A549 (cell line): ENCODE data around the gene SUPV3L1. TPM values are rescaled to one million over a fixed set of nuclear protein-coding genes. Genes with fewer than 3 reads are reported as not detected.

Experiments used
- CBX2 ChIP-seq: fragments of 200-600 bp; sonication (generic); IDR thresholded peaks from 2 replicates; pipeline ENCODE4 v1.6.1; 2016; ENCODE audit warnings: low read depth, mild to moderate bottlenecking, borderline replicate concordance
- CEBPB ChIP-seq, 2 experiments: fragments of >200 bp in 1 of 2; sonication (Bioruptor Twin) in 1 of 2; formaldehyde crosslinking in 1 of 2; IDR thresholded peaks; 2 replicates each; pipeline ENCODE4 v1.6.1; 2012 to 2016
- CHD4 ChIP-seq: fragments of 200-600 bp; sonication (generic); IDR thresholded peaks from 2 replicates; pipeline ENCODE4 v1.6.1; 2016; ENCODE audit warnings: antibody characterized with exemption, mild to moderate bottlenecking, borderline replicate concordance
- CTCF ChIP-seq: fragments of >200 bp; sonication (Bioruptor Twin); formaldehyde crosslinking; IDR thresholded peaks from 3 replicates; pipeline ENCODE4 v1.5.1; 2016
- EHMT2 ChIP-seq: fragments of 200-600 bp; sonication (generic); IDR thresholded peaks from 2 replicates; pipeline ENCODE4 v1.6.1; 2016; ENCODE audit warnings: antibody characterized with exemption, low read depth, mild to moderate bottlenecking, moderate library complexity
- ESRRA ChIP-seq: fragments of 150-350 bp; IDR thresholded peaks from 2 replicates; pipeline ENCODE4 v1.6.1; 2014; ENCODE audit warnings: mild to moderate bottlenecking, low read length, borderline replicate concordance
- FOSB ChIP-seq: fragments of 250-450 bp; sonication (Bioruptor Pico); IDR thresholded peaks from 2 replicates; pipeline ENCODE4 v1.5.0; 2020; ENCODE audit warnings: mild to moderate bottlenecking, moderate library complexity
- FOSL2 ChIP-seq, 2 experiments: fragments of 450-650 bp in 1 of 2; fragments of >200 bp in 1 of 2; sonication (Bioruptor Twin) in 1 of 2; formaldehyde crosslinking; IDR thresholded peaks; 2 replicates each; pipeline versions ENCODE4 v1.5.0 to v1.6.1; 2016 to 2020; ENCODE audit warnings: mild to moderate bottlenecking in 1 of 2, moderate library complexity in 1 of 2
- HDAC2 ChIP-seq: fragments of 200-600 bp; sonication (generic); IDR thresholded peaks from 2 replicates; pipeline ENCODE4 v1.6.1; 2016
- MAFK ChIP-seq: fragments of 450-650 bp; IDR thresholded peaks from 2 replicates; pipeline ENCODE4 v1.6.1; 2014; ENCODE audit not compliant: partially characterized antibody
- NFE2L2 ChIP-seq: fragments of 150-350 bp; conservative IDR thresholded peaks from 2 replicates; pipeline ENCODE4 v1.6.1; 2014; ENCODE audit warnings: low read length
- PBX3 ChIP-seq: IDR thresholded peaks from 2 replicates; pipeline ENCODE4 v1.6.1; 2012
- PHF8 ChIP-seq: fragments of 200-600 bp; sonication (generic); IDR thresholded peaks from 2 replicates; pipeline ENCODE4 v1.6.1; 2016; ENCODE audit warnings: low read depth, mild to moderate bottlenecking, antibody characterized with exemption, moderate library complexity, borderline replicate concordance
- POLR2A ChIP-seq: IDR thresholded peaks from 2 replicates; pipeline ENCODE4 v1.6.1; 2012; ENCODE audit warnings: mild to moderate bottlenecking, low read length
- RARB ChIP-seq: fragments of 250-450 bp; sonication (Bioruptor Pico); IDR thresholded peaks from 2 replicates; pipeline ENCODE4 v1.8.0; 2021; ENCODE audit warnings: mild to moderate bottlenecking, moderate library complexity
- RCOR1 ChIP-seq: fragments of 150-350 bp; IDR thresholded peaks from 2 replicates; pipeline ENCODE4 v1.6.1; 2014; ENCODE audit warnings: antibody characterized with exemption, low read length, low read depth
- ZNF302 ChIP-seq: fragments of 250-450 bp; sonication (Bioruptor Pico); IDR thresholded peaks from 2 replicates; pipeline ENCODE4 v1.9.0; 2021; ENCODE audit warnings: inconsistent platforms, mild to moderate bottlenecking, moderate library complexity
- polyA plus RNA-seq, 4 experiments: library from polyadenylated mRNA; depleted of rRNA in 3 of 4; stranded (reverse); fragments of >200 nt; fragmentation: RNase III in 1 of 4; extraction: RNeasy Plus Mini Kit Qiagen cat#74134 plus additional on column Dnase treatment in 1 of 4; gene quantifications; 2 replicates in 3 of 4; 3 replicates in 1 of 4; pipeline ENCODE4 v1.2.3, GENCODE V29; 2011 to 2017
- TF ChIP-seq, protein P1 (sequence below): fragments of 200-600 bp; sonication (generic); IDR thresholded peaks from 2 replicates; pipeline ENCODE4 v1.6.1; 2016; ENCODE audit warnings: antibody characterized with exemption, mild to moderate bottlenecking, moderate library complexity
- TF ChIP-seq, protein P2 (sequence below): fragments of 250-450 bp; sonication (Bioruptor Pico); IDR thresholded peaks from 2 replicates; pipeline ENCODE4 v1.5.0; 2021; ENCODE audit warnings: mild to moderate bottlenecking, moderate library complexity, borderline replicate concordance
- TF ChIP-seq, protein P3 (sequence below): fragments of 150-350 bp; IDR thresholded peaks from 2 replicates; pipeline ENCODE4 v1.6.1; 2014; ENCODE audit warnings: low read depth, mild to moderate bottlenecking, low read length

The SUPV3L1 gene
- polyA plus RNA-seq, 2 of the 4 experiments (the other 2 are of a cell fraction), result 31.9 to 57.4 TPM

DNA sequence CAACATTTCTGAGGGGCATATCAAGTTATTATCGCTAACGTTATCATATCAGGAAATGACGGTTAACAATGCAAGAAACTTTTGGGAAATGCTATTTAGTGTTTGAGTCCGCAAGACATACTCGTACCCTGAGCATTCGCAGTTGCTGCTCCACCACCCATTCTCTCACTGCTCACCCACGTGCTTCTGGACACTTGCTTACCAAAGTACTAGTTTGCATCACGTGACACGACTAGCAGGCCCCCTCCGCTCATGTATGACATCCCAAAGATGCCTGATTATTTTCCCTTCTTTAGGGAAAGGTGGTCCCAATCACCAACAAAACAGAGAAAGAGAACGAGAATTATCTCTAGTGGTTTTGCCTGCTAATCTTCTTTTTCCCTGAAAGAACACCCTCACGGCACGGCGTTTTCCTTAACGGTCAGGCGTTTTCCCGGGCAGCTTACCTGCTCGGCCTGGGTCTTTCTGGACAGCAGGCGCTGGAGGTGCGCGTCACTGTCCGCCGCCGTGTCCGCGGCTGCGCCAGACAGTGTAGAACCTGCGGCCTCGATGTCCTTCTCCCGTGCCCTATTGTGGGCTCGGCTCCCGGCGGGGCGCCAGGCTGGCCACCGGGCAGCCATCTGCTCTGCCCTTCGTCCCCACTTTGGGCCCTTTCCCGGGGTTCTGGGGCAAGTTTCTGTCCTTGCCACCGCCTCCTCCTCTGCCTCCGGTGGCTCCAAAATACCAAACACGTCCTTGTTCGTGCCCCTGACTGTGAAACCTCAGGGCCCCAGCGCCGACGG lies at the start of gene SUPV3L1 (continued):
- TF ChIP-seq, protein P1, sequence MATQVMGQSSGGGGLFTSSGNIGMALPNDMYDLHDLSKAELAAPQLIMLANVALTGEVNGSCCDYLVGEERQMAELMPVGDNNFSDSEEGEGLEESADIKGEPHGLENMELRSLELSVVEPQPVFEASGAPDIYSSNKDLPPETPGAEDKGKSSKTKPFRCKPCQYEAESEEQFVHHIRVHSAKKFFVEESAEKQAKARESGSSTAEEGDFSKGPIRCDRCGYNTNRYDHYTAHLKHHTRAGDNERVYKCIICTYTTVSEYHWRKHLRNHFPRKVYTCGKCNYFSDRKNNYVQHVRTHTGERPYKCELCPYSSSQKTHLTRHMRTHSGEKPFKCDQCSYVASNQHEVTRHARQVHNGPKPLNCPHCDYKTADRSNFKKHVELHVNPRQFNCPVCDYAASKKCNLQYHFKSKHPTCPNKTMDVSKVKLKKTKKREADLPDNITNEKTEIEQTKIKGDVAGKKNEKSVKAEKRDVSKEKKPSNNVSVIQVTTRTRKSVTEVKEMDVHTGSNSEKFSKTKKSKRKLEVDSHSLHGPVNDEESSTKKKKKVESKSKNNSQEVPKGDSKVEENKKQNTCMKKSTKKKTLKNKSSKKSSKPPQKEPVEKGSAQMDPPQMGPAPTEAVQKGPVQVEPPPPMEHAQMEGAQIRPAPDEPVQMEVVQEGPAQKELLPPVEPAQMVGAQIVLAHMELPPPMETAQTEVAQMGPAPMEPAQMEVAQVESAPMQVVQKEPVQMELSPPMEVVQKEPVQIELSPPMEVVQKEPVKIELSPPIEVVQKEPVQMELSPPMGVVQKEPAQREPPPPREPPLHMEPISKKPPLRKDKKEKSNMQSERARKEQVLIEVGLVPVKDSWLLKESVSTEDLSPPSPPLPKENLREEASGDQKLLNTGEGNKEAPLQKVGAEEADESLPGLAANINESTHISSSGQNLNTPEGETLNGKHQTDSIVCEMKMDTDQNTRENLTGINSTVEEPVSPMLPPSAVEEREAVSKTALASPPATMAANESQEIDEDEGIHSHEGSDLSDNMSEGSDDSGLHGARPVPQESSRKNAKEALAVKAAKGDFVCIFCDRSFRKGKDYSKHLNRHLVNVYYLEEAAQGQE, result no peak; the same call in 1 of the 2 replicates
- TF ChIP-seq ESRRA, result no peak
- no peak for TF ChIP-seq RARB (CRISPR knock-in tag)
- peak; percentile 59 for TF ChIP-seq POLR2A
- TF ChIP-seq HDAC2, result no peak
- TF ChIP-seq, protein P2, sequence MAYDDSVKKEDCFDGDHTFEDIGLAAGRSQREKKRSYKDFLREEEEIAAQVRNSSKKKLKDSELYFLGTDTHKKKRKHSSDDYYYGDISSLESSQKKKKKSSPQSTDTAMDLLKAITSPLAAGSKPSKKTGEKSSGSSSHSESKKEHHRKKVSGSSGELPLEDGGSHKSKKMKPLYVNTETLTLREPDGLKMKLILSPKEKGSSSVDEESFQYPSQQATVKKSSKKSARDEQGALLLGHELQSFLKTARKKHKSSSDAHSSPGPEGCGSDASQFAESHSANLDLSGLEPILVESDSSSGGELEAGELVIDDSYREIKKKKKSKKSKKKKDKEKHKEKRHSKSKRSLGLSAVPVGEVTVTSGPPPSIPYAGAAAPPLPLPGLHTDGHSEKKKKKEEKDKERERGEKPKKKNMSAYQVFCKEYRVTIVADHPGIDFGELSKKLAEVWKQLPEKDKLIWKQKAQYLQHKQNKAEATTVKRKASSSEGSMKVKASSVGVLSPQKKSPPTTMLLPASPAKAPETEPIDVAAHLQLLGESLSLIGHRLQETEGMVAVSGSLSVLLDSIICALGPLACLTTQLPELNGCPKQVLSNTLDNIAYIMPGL (CRISPR knock-in tag), result no peak; the same call in 1 of the 2 replicates
- no peak for TF ChIP-seq EHMT2
- TF ChIP-seq FOSL2 (IDR thresholded peaks at IDR 0.05), result no peak
- peak; percentile 39 for TF ChIP-seq FOSL2 (CRISPR knock-in tag; IDR thresholded peaks at IDR 0.05)
- TF ChIP-seq, protein P3, sequence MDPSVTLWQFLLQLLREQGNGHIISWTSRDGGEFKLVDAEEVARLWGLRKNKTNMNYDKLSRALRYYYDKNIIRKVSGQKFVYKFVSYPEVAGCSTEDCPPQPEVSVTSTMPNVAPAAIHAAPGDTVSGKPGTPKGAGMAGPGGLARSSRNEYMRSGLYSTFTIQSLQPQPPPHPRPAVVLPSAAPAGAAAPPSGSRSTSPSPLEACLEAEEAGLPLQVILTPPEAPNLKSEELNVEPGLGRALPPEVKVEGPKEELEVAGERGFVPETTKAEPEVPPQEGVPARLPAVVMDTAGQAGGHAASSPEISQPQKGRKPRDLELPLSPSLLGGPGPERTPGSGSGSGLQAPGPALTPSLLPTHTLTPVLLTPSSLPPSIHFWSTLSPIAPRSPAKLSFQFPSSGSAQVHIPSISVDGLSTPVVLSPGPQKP, result no peak
- 0 out of 2 replicates have a peak, but pooled peaks have one; percentile 63 for TF ChIP-seq RCOR1
- peak; percentile 71; the same call in 1 of the 2 replicates for TF ChIP-seq FOSB (CRISPR knock-in tag)
- 0 out of 4 replicates have a peak, but pooled peaks of 1 of the 2 experiments have one; percentile 1 for TF ChIP-seq CEBPB (IDR thresholded peaks at IDR 0.05)
- TF ChIP-seq PHF8, result peak; percentile 95
- no peak for TF ChIP-seq CHD4
- TF ChIP-seq ZNF302, result peak; percentile 82; the same call in 1 of the 2 replicates
- no peak for TF ChIP-seq MAFK
- 0 out of 2 replicates have a peak, but pooled peaks have one; percentile 27 for TF ChIP-seq PBX3
- no peak for TF ChIP-seq NFE2L2
- TF ChIP-seq CTCF, result no peak
- no peak for TF ChIP-seq CBX2
